Measurements from ENCODE around the gene GLRA3. TPM values are rescaled to one million over a fixed set of nuclear protein-coding genes. Genes with fewer than 3 reads are reported as not detected.

GLRA3 gene
- total and polyA plus RNA-seq, 2 of the 8 experiments (the other 6 are each of a cell fraction or from before 2014, with no cell fraction given) = 0.02 TPM; not detected in 1

GRCh38 chr4:174702979-174703478 lies 126.0 kb downstream of the GLRA3 start:
- H2BK12ac ChIP-seq (ENCODE audit: low read depth, low read length) = no peak overlapping the region
- no peaks in the 10 kb centered on the region for H3K79me1 ChIP-seq (ENCODE audit: low read depth, low read length)
- no peaks in the 10 kb centered on the region for H3K36me3 ChIP-seq (ENCODE audit: control insufficient read depth in 2 of 4, insufficient read depth in 4 of 4, low read length in 3 of 4)
- H3K4ac ChIP-seq (replicated peaks; ENCODE audit: insufficient read length, low read depth, low read length) = no peak overlapping the region
- H3K14ac ChIP-seq (ENCODE audit: insufficient read length) = no peak overlapping the region
- H4K8ac ChIP-seq (ENCODE audit: extremely low read depth, insufficient read depth, low read length) = no peak overlapping the region
- WGBS, 2 experiments (ENCODE audit: extremely low coverage in 1 of 2, insufficient coverage in 1 of 2, insufficient read length in 1 of 2, insufficient replicate concordance in 2 of 2, low coverage in 1 of 2, low lambda C conversion rate in 2 of 2, missing lambda C conversion rate in 1 of 2) = 94% methylated on average over 1 of the region's 1 CpG; no CpG with 5 or more reads in 1 of the 2 experiments
- H2AFZ ChIP-seq (ENCODE audit: low read length) = no peak overlapping the region
- no peak overlapping the region for H3K56ac ChIP-seq (replicated peaks; ENCODE audit: insufficient read length, low read depth, low read length)
- no peak overlapping the region for H3K27ac ChIP-seq (ENCODE audit: low read depth, low read length)
- ChIA-PET POLR2A (ENCODE audit: partially characterized antibody) (no interaction called here), CTCF (ENCODE audit: partially characterized antibody) (interaction anchor here (0.6 to 1.4 kb wide), 2 partner anchors 12 to 427 kb away, joined by 3 to 4 read pairs; no protein-coding TSS in a partner anchor)
- H3K4me3 ChIP-seq (ENCODE audit: extremely low read depth in 1 of 4, insufficient read depth in 2 of 4, low read depth in 3 of 4, low read length in 4 of 4) = no peak overlapping the region
- no peak overlapping the region for H3K4me2 ChIP-seq (ENCODE audit: insufficient read depth in 1 of 2, low read depth in 2 of 2, low read length in 2 of 2)
- no peak overlapping the region for H2BK120ac ChIP-seq (replicated peaks; ENCODE audit: low read depth, low read length)
- no peak overlapping the region for H2BK20ac ChIP-seq (ENCODE audit: low read length)
- H3K4me1 ChIP-seq (replicated peaks in 1 of 4; ENCODE audit: control insufficient read depth in 3 of 4, insufficient read depth in 4 of 4, low read length in 3 of 4) = no peaks in the 10 kb centered on the region
- H3K23me2 ChIP-seq (ENCODE audit: low read depth, low read length) = no peaks in the 10 kb centered on the region
- no peak overlapping the region for H2BK15ac ChIP-seq (ENCODE audit: low read length)
- DNase-seq (ENCODE audit: low read depth in 1 of 2, low spot score in 2 of 2) (no peak), FAIRE-seq (no peak)
- no peaks in the 10 kb centered on the region for H3K9me3 ChIP-seq (ENCODE audit: insufficient read depth in 2 of 2, low read depth in 1 of 2, low read length in 1 of 2)
- no peak overlapping the region for H4K5ac ChIP-seq (ENCODE audit: insufficient read length, low read depth, low read length)
- no peaks in the 10 kb centered on the region for H4K20me1 ChIP-seq (replicated peaks in 1 of 2; ENCODE audit: control insufficient read depth in 1 of 2, insufficient read depth in 2 of 2, low read length in 2 of 2)
- no peak overlapping the region for H3K23ac ChIP-seq (ENCODE audit: insufficient read length)
- no peak overlapping the region for H4K91ac ChIP-seq (replicated peaks; ENCODE audit: insufficient read length, low read length)
- no peak overlapping the region for H2BK5ac ChIP-seq (ENCODE audit: low read depth, low read length)
- no peaks in the 10 kb centered on the region for H3K79me2 ChIP-seq (ENCODE audit: control insufficient read depth in 1 of 2, insufficient read depth in 2 of 2, low read length in 2 of 2)
- H3K9ac ChIP-seq (replicated peaks in 1 of 4; ENCODE audit: extremely low read depth in 1 of 4, low read depth in 3 of 4, low read length in 3 of 4) = no peak overlapping the region
- no peak overlapping the region for H2AK5ac ChIP-seq (ENCODE audit: low read depth, low read length)
- H3K27me3 ChIP-seq (replicated peaks in 1 of 4; ENCODE audit: control insufficient read depth in 3 of 4, extremely low read depth in 1 of 4, insufficient read depth in 3 of 4, low read length in 3 of 4) = no peaks in the 10 kb centered on the region
- H3K18ac ChIP-seq (ENCODE audit: extremely low read depth, low read length) = no peak overlapping the region
- no peak for TF ChIP-seq CEBPB (IDR thresholded peaks at IDR 0.05; ENCODE audit: low read depth, low read length)

Measured in H1 (cell line).